ENCODE measurements around the gene KCNIP1.

Gene KCNIP1

GRCh38 chr5:170709640-170710039 lies 205.8 kb downstream of the KCNIP1 start:
- no peak for TF ChIP-seq CTCF (IDR thresholded peaks at IDR 0.05)
- Histone ChIP-seq H3K9me3 (peaks cover 0 to 12% (median 0%) of the 10 kb centered on the region in 3 donors), H3K27ac (no peak overlapping the region), H3K27me3 (peaks cover 0 to 3% of the 10 kb centered on the region in 2 donors), H3K4me1 (no peaks in the 10 kb centered on the region), H3K4me3 (no peak overlapping the region), H3K36me3 (no peaks in the 10 kb centered on the region)
- DNase-seq: no peak
- intact Hi-C loops (cut with DNase I; ENCODE audit: low total_unique reads): no loop called here

- no peak for TF ChIP-seq CTCF (IDR thresholded peaks at IDR 0.05)
- H3K9me3 ChIP-seq: peaks cover 0 to 12% (median 0%) of the 10 kb centered on the region in 3 donors
- no peak overlapping the region for H3K4me3 ChIP-seq
- intact Hi-C loops (cut with DNase I; ENCODE audit: low total_unique reads): no loop called here
- DNase-seq: no peak
- no peaks in the 10 kb centered on the region for H3K4me1 ChIP-seq
- peaks cover 0 to 3% of the 10 kb centered on the region in 2 donors for H3K27me3 ChIP-seq
- no peaks in the 10 kb centered on the region for H3K36me3 ChIP-seq
- no peak overlapping the region for H3K27ac ChIP-seq
Observed at GRCh38 chr5:170711300-170711699, 207.5 kb downstream of the KCNIP1 start.

- Histone ChIP-seq H3K36me3 (no peaks in the 10 kb centered on the region), H3K4me3 (no peak overlapping the region), H3K27ac (no peak overlapping the region), H3K27me3 (peaks cover 0 to 11% of the 10 kb centered on the region in 2 donors), H3K4me1 (no peaks in the 10 kb centered on the region), H3K9me3 (peaks cover 0 to 6% (median 0%) of the 10 kb centered on the region in 3 donors)
- no peak for TF ChIP-seq CTCF (IDR thresholded peaks at IDR 0.05)
- intact Hi-C loops (cut with DNase I; ENCODE audit: low total_unique reads): no loop called here
- no peak for DNase-seq
Observed at GRCh38 chr5:170715141-170715540, 211.3 kb downstream of the KCNIP1 start.

GRCh38 chr5:170716396-170716795 lies 212.6 kb downstream of the KCNIP1 start:
- no peak overlapping the region for H3K4me3 ChIP-seq
- no peaks in the 10 kb centered on the region for H3K4me1 ChIP-seq
- no peaks in the 10 kb centered on the region for H3K36me3 ChIP-seq
- H3K9me3 ChIP-seq: no peaks in the 10 kb centered on the region
- no peak for DNase-seq
- no peak overlapping the region for H3K27ac ChIP-seq
- H3K27me3 ChIP-seq: peaks cover 0 to 14% of the 10 kb centered on the region in 2 donors
- no peak for TF ChIP-seq CTCF (IDR thresholded peaks at IDR 0.05)
- intact Hi-C loops (cut with DNase I; ENCODE audit: low total_unique reads): no loop called here

GRCh38 chr5:170719551-170719950 lies 215.7 kb downstream of the KCNIP1 start:
- Histone ChIP-seq H3K4me1 (no peaks in the 10 kb centered on the region), H3K4me3 (no peak overlapping the region), H3K36me3 (no peaks in the 10 kb centered on the region), H3K27me3 (peaks cover 0 to 11% of the 10 kb centered on the region in 2 donors), H3K27ac (no peak overlapping the region), H3K9me3 (no peaks in the 10 kb centered on the region)
- intact Hi-C loops (cut with DNase I; ENCODE audit: low total_unique reads): no loop called here
- no peak for DNase-seq
- TF ChIP-seq CTCF (IDR thresholded peaks at IDR 0.05): no peak

GRCh38 chr5:170720179-170720578 lies 216.4 kb downstream of the KCNIP1 start:
- H3K36me3 ChIP-seq: no peaks in the 10 kb centered on the region
- intact Hi-C loops (cut with DNase I; ENCODE audit: low total_unique reads): no loop called here
- no peak for DNase-seq
- H3K27me3 ChIP-seq: peaks cover 0 to 11% of the 10 kb centered on the region in 2 donors
- no peaks in the 10 kb centered on the region for H3K9me3 ChIP-seq
- TF ChIP-seq CTCF (IDR thresholded peaks at IDR 0.05): no peak
- no peaks in the 10 kb centered on the region for H3K4me1 ChIP-seq
- no peak overlapping the region for H3K4me3 ChIP-seq
- no peak overlapping the region for H3K27ac ChIP-seq
